GM19351 (cell line): ENCODE measurements around the gene GSK3A.

Source experiments
- ATAC-seq: cut with Tn5 transposase; IDR thresholded peaks from one replicate; pipeline ENCODE4 v1.9.1; 2021; ENCODE audit warnings: mild to moderate bottlenecking, moderate library complexity; ENCODE audit not compliant: unreplicated experiment

Gene GSK3A

GRCh38 chr19:42229301-42229854 lies 13.0 kb downstream of the GSK3A start:
- no peak for ATAC-seq

- no peak for ATAC-seq
Observed at GRCh38 chr19:42228641-42229040, 13.8 kb downstream of the GSK3A start.

GRCh38 chr19:42226886-42227285 lies 15.5 kb downstream of the GSK3A start:
- ATAC-seq: no peak

- no peak for ATAC-seq
Observed at GRCh38 chr19:42225718-42226292, 16.6 kb downstream of the GSK3A start.

- no peak for ATAC-seq
Observed at GRCh38 chr19:42224940-42225717, 17.3 kb downstream of the GSK3A start.

- no peak for ATAC-seq
Observed at GRCh38 chr19:42220751-42221097, 21.7 kb downstream of the GSK3A start.

- ATAC-seq: peak; percentile 73
Observed at GRCh38 chr19:42219812-42220750, 22.3 kb downstream of the GSK3A start, which contains the start of gene ZNF526. ZNF526 (plus strand) TSS chr19:42220312; CDS start chr19:42224404, 4,092 bp downstream.

- ATAC-seq: peak; percentile 74
Observed at GRCh38 chr19:42217520-42218437, 24.6 kb downstream of the GSK3A start, which contains the start of gene DEDD2. DEDD2 (minus strand) TSS chr19:42217677; CDS start chr19:42217007, 670 bp downstream.

GRCh38 chr19:42216653-42217519 lies 25.5 kb downstream of the GSK3A start:
- ATAC-seq: peak; percentile 4

- ATAC-seq: no peak
Observed at GRCh38 chr19:42214810-42215485, 27.5 kb downstream of the GSK3A start.

- ATAC-seq: no peak
Observed at GRCh38 chr19:42212886-42213285, 29.5 kb downstream of the GSK3A start.

GRCh38 chr19:42208612-42209011 lies 33.8 kb downstream of the GSK3A start:
- no peak for ATAC-seq

- ATAC-seq: no peak
Observed at GRCh38 chr19:42207767-42208271, 34.6 kb downstream of the GSK3A start.

- no peak for ATAC-seq
Observed at GRCh38 chr19:42206871-42207755, 35.3 kb downstream of the GSK3A start.

- no peak for ATAC-seq
Observed at GRCh38 chr19:42204664-42205063, 37.7 kb downstream of the GSK3A start.

- ATAC-seq: no peak
Observed at GRCh38 chr19:42203700-42204099, 38.7 kb downstream of the GSK3A start.

GRCh38 chr19:42202290-42202880 lies 40.0 kb downstream of the GSK3A start:
- no peak for ATAC-seq
